Measurements from ENCODE around the gene TMEFF2.
A peak's percentile ranks its signal among the peaks of the same experiment; 100 is the strongest.
"Not testable (repeated sequence)": the region's sequence is repeated elsewhere in the genome, so short reads cannot be mapped to it uniquely, and the experiment has no call there.

Gene TMEFF2

GRCh38 chr2:192166946-192167345 is 27.8 kb downstream of the TMEFF2 start:
- no peak for DNase-seq

GRCh38 chr2:192165842-192166241 is 28.9 kb downstream of the TMEFF2 start:
- DNase-seq, result no peak

GRCh38 chr2:192162392-192163042 is 32.2 kb downstream of the TMEFF2 start:
- peak; percentile 54 for DNase-seq

- no peak for DNase-seq
Observed at GRCh38 chr2:192161656-192162290, 33.0 kb downstream of the TMEFF2 start.

GRCh38 chr2:192159736-192160135 is 35.0 kb downstream of the TMEFF2 start:
- DNase-seq, result no peak

GRCh38 chr2:192159208-192159607 is 35.5 kb downstream of the TMEFF2 start:
- no peak for DNase-seq

- DNase-seq, result no peak
Observed at GRCh38 chr2:192157776-192158175, 37.0 kb downstream of the TMEFF2 start.

GRCh38 chr2:192155511-192156118 is 39.1 kb downstream of the TMEFF2 start:
- DNase-seq, result peak; percentile 71

- DNase-seq, result no peak
Observed at GRCh38 chr2:192153561-192153960, 41.2 kb downstream of the TMEFF2 start.

- DNase-seq, result no peak
Observed at GRCh38 chr2:192151853-192152252, 42.9 kb downstream of the TMEFF2 start.

- no peak for DNase-seq
Observed at GRCh38 chr2:192150166-192150565, 44.6 kb downstream of the TMEFF2 start.

- peak; percentile 29 for DNase-seq
Observed at GRCh38 chr2:192148620-192149321, 46.0 kb downstream of the TMEFF2 start.

- DNase-seq, result no peak
Observed at GRCh38 chr2:192148241-192148619, 46.5 kb downstream of the TMEFF2 start.

DNA sequence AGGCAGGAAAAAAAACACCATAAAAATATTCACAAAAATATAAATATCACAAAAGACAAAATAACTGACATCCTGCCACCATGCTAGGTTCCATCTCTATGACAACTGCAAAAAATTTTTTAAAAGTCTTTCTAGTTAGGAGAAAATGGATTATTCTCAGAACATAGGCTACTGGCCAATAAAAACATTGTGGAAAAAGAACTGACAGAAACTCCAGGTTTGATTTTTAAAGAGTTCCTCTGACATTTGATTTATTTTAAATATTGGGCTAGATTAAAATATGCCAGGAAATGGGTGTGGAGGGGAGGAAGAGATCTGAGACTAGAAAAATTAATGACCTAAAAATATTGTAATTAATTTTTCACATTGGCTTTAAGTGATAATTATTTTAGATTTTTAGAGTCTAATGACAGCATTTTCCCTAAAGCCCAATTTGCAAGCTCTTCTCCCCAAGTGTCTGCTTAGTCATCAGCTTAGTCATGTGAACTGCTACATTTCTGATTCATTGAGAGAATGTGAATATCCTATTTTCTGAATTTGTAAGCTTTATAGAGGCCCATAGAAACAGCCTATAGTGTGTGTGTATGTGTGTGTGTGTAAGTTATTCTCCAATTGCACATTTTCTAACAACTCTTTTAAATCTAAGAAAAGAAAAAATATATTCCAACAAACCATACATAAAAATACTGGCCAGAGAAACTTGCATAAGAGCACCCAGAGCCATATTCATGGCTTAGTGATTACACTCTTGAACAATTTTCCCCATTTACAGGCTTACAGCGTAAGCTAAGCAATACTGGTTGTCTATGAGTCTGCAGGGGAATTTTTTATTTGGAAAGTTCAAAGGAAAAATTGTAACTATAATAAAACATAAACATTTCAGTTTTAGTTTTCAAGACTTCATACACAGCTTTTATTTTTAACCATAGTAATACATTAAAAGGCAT is 48.4 kb downstream of the TMEFF2 start:
- DNase-seq, result no peak

GRCh38 chr2:192145496-192145895 is 49.2 kb downstream of the TMEFF2 start:
- DNase-seq, result no peak

GRCh38 chr2:192140236-192140839 is 54.4 kb downstream of the TMEFF2 start:
- DNase-seq, result no peak

- DNase-seq, result no peak
Observed at GRCh38 chr2:192139813-192140212, 54.9 kb downstream of the TMEFF2 start.

DNA sequence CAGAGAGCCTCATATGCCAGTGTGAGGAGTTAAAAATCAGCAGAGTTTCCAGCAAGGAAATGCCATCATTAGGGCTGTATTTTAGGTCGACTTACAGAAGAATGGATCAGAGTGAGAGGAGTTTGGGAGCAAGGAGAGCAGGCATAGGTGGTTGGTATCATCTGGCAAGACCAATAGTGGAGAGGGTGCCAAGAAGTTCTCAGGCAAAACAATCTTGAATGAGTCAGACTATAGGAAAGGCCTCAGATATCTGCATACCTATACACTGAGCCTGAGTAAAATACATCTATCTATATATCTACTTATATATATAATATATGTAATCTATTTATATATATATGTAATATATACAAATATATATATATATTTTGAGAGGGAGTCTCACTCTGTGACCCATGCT is 57.3 kb downstream of the TMEFF2 start:
- no peak for DNase-seq

DNA sequence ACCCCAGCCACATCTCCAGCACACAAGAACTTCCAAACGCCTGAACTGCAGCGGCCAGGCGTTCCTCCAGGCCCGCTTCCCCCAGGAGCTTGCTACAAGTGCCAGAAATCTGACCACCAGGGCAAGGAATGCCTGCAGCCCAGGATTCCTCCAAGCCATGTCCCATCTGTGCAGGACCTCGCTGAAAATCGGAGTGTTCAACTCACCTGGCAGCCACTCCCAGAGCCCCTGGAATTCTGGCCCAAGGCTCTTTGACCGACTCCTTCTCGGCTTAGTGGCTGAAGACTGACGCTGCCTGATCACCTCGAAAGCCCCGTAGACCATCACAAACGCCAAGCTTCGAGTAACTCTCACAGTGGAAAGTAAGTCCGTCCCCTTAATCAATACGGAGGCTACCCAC is 62.1 kb downstream of the TMEFF2 start:
- DNase-seq, result not testable (repeated sequence)

DNA sequence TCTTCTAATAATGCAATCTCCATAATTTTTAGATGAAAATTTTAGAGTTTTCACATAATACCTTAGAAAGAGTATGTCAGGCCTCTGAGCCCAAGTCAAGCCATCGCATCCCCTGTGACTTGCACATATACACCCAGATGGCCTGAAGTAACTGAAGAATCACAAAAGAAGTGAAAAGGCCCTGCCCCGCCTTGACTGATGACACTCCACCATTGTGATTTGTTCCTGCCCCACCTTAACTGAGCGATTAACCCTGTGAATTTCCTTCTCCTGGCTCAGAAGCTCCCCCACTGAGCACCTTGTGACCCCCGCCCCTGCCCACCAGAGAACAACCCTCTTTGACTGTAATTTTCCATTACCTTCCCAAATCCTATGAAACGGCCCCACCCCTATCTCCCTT is 64.4 kb downstream of the TMEFF2 start:
- not testable (repeated sequence) for DNase-seq

- no peak for DNase-seq
Observed at GRCh38 chr2:192128655-192129054, 66.1 kb downstream of the TMEFF2 start.

DNA sequence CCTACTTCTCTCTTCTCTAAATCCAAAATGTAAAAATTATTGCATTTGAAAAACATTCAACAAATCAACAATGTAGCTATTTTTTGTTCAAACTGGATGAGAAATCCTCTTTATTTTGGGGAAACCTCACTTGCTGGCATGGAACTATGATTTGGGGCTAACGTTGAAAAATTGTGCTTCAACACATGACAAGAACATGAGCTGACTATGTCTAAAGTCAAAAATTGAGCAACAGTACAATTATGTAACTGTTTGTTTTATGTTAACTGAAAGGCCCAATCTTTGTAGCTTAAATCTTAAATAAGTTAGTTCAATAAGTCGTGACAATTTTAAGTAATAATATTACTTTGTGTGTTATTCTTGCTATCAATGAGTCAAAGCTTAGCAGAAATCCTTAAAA is 67.3 kb downstream of the TMEFF2 start:
- DNase-seq, result no peak
